HG03103 (cell line): ENCODE measurements around the gene CES2.
"Not testable (repeated sequence)": the region's sequence is repeated elsewhere in the genome, so short reads cannot be mapped to it uniquely, and the experiment has no call there.

Experiments
- ATAC-seq: cut with Tn5 transposase; IDR thresholded peaks from one replicate; pipeline ENCODE4 v1.9.1; 2021; ENCODE audit warnings: low read depth; ENCODE audit not compliant: unreplicated experiment

CES2 gene

DNA sequence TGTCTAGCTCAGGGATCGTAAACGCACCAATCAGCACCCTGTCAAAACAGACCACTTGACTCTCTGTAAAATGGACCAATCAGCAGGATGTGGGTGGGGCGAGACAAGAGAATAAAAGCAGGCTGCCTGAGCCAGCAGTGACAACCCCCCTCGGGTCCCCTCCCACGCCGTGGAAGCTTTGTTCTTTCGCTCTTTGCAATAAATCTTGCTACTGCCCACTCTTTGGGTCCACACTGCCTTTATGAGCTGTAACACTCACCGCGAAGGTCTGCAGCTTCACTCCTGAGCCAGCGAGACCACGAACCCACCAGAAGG is 39.6 kb downstream of the CES2 start:
- not testable (repeated sequence) for ATAC-seq

DNA sequence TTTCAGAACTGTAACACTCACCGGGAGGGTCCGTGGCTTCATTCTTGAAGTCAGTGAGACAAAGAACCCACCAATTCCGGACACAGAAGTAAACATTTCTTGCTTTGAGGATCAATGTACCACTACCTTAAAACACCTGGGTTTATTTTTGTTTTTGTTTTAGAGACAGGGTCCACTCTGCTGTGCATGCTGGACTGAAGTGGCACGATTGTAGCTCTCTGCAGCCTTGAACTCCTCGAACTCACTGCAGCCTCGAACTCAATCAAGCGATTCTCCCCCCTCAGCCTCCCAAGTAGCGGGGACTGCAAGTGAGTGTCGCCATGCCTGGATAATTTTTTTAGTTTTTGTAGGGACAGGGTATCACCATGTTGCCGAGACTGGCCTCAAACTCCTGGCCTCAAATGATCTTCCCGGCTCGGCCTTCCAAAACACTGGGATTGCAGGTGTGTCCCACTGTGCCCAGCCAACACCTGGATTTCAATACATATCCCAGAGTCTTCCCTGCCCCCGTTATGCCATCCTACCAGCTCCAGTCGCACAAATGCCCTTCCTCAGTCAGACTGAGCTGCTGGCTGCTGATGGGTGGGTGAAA is 40.1 kb downstream of the CES2 start:
- ATAC-seq = no peak

GRCh38 chr16:66976746-66977145 is 41.4 kb downstream of the CES2 start:
- ATAC-seq = no peak

DNA sequence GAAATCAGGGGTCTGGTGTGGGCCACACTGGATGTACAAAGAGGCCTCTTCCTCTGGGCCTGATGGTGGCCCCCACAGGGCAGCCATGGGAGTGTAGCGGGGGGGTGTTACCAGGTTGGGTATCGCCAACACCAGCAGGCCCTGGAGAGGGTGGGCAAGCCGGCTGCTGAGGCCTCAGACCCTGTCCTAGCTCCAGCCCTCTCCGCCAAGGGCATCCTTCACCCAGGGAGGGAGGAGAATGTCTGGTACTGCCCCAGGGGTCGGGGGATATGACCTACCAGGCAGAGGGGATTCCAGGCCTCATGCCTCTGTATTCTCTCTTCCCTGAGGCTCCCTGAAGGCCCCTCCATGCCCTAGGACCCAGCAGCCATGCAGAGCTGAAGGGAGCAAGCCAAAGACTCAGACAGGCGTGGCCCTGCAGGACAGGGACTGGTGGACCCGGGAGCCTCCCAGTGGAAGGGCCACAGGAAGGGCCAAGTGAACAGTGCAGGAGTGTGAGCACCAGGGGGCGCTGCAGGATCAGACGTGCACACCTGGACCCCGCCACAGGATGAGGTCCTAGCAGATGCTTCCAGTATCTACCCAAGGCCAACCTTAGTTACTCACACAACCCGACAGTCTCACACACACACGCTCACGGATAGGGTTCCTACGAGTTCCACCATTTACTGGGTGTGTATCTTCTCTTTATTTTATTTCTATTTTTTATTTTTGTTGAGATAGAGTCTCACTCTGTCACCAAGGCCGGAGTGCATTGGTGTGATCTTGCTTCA is 42.2 kb downstream of the CES2 start:
- ATAC-seq = peak; percentile 68

DNA sequence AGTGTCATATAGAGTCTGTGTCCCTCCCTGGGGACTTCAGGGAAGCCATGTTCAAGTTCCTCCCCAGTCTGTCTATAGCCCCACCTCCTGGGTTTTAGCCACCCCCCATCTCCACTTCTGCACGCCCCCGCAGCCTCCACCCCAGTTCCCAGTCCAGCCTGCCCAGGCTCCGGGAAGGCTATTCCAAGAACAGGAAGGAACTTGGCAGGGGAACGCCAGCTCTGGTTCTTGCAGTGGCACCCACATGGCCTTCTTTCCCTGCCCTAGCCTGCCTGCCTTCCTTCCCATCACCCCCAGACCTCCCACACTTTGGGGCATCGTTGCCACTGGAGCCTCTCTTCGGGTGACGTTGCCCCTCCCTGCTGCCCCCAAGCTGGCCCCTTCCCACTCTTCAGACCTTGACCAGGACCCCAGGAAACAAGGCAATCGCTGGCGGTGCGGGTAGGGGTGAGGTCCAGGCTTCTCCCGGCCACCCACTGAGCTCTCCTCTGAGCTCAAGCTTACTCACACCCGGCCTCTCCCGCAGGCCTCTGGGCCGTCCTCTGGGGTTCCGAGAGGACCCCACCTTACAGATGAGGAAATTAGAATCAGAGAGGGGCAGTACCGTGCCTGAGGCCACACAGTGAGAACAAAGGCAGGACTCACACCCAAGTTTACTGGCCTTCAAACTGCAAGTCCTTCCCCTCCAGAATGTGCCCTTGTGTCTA is 43.8 kb downstream of the CES2 start:
- no peak for ATAC-seq

- ATAC-seq = no peak
Observed at GRCh38 chr16:66983033-66983432, 47.7 kb downstream of the CES2 start.

DNA sequence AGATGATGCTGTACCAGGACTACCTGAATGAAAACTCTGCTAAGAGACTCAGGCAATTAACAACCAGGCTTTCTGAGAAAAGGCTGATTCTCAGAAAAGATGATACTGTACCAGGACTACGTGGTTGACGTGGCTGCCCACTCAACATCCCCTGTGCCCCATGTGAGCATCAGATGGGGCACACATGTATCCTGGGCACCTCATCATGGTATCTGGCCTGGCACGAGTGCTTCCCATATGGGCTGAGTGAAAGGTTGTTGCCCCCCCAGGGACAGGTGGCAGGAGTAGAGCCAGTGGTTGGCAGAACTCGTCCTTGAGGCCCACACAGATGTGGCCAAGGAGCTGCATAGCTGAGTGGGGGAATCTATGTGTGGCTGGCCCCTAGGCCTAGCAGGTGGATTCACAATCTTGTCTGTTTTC is 49.6 kb downstream of the CES2 start:
- ATAC-seq = no peak

DNA sequence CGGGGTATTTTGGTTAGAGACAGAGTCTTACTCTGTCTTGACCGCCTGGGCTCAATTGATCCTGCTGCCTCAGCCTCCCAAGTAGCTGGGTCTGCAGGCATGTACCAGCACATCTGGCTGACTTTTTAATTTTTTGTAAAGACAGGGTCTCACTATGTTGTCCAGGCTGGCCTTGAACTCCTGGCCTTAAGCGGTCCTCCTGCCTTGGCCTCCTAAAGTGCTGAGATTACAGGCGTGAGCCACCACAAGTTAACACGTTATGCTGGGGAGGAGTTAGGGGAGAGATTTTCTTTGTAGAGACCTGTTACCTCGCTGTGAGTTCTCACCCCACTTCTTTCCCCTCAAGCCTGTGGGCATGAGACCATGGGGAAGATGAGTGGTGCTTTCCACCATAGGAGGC is 51.2 kb downstream of the CES2 start:
- ATAC-seq = no peak

GRCh38 chr16:66988197-66988788 is 53.0 kb downstream of the CES2 start, which contains the start of gene CES4A:
TSS of gene CES4A (plus strand) at chr16:66988589. CDS start at chr16:66988773, 184 bp downstream.
- no peak for ATAC-seq

DNA sequence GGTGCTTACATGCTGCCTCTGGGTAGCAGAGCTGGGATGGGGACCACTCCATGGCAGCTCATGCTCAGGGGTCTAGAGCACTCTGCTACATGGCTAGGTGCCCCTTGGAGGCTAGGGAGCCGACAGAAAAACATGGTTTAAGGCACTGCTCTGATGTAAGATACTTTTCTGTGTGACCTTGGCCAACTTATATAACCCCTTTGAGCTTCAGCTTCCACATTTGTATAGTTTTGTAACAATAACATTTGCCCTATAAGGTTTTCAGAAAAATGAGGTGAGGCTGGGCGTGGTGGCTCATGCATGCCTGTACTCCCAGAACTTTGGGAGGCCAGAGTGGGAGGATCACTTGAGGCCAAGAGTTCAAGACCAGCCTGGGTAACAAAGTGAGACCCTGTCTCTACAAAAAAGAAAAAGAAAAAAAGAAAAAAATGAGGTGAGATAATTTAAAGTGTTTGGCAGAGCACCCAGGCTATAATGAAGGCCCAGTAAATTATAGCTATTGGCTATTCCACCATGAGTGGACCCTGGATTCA is 56.3 kb downstream of the CES2 start:
- no peak for ATAC-seq

- not testable (repeated sequence) for ATAC-seq
Observed at GRCh38 chr16:66993558-66993957, 58.2 kb downstream of the CES2 start.
